Inferior parietal cortex (tissue), 1 donor: ENCODE measurements around the gene RO60.

Experiments
- DNase-seq: peaks from one replicate; pipeline ENCODE4 v3.0.0-alpha.2; 2016; ENCODE audit errors: extremely low spot score

Gene RO60

DNA sequence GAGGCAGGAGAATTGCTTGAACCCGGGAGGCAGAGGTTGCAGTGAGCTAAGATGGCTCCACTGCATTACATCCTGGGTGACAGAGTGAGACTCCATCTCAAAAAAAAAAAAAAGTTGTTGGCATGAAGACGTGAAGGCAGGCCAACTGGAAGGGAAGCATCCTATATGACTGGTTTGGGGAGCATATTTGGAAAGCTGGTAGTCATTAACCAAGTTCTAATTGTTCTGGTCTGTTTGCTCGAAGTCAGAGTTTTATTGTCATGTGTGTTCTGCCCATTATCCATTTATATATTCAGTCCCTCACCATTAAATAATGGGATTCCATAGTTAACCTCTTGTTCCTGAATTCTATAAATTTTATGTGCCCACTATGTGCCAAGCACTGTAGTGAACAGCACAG is 49.1 kb downstream of the RO60 start:
- no peak for DNase-seq
